ENCODE data around the gene CXXC5. TPM values are rescaled to one million over a fixed set of nuclear protein-coding genes. Genes with fewer than 3 reads are reported as not detected.

Gene CXXC5
- total RNA-seq, 4 donors from 2014 or later: 52.3 to 81.8 (median 62.6) TPM

DNA sequence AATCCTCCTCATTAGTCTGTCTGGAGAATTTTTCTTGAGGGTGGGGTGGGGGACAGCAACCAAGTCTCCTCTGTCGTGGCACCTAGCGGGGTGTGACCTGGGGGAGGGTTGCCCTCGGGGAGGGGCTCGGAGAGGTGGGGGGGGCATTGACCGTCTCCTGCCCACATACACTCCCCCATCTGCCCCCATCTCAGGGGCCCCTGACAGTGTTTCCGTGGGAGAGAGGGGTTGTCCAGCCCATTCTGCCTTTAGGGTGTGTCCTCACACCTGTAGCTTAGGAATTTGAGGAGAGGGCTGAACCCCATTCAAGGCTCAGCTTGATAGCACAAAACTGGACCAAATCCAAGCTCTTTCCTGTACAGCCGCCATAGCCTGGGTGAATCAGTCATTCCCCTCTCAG is 5.9 kb upstream of the CXXC5 start:
- H3K27ac ChIP-seq: peak overlapping the region; percentile 70 to 79 (median 78)
- no peak overlapping the region for H3K4me3 ChIP-seq (replicated peaks in 1 of 3)
- no peak for DNase-seq
- peaks cover 47 to 68% of the 10 kb centered on the region in 2 donors for H3K4me1 ChIP-seq
- 55 to 56% methylated on average over 7 of the region's 7 CpGs for WGBS, 2 donors
- TF ChIP-seq POLR2A (IDR thresholded peaks at IDR 0.05): no peak
- no peak for TF ChIP-seq CTCF (IDR thresholded peaks at IDR 0.05)
- intact Hi-C loops (cut with DNase I): no loop called here
- H3K27me3 ChIP-seq: no peaks in the 10 kb centered on the region
- H3K9me3 ChIP-seq: no peaks in the 10 kb centered on the region
- no peaks in the 10 kb centered on the region for H3K36me3 ChIP-seq

- intact Hi-C loops (cut with DNase I): no loop called here
- peak; percentile 78 to 81 for DNase-seq
- WGBS, 2 donors: 56 to 59% methylated on average over 8 to 10 of the region's 16 CpGs
- TF ChIP-seq POLR2A (IDR thresholded peaks at IDR 0.05): peak in 1 of 2 donors; percentile 25
- no peak for TF ChIP-seq CTCF (IDR thresholded peaks at IDR 0.05)
- Histone ChIP-seq H3K27ac (peak overlapping the region; percentile 70 to 79 (median 78)), H3K27me3 (no peaks in the 10 kb centered on the region), H3K4me1 (peaks cover 43 to 65% of the 10 kb centered on the region in 2 donors), H3K9me3 (no peaks in the 10 kb centered on the region), H3K36me3 (no peaks in the 10 kb centered on the region), H3K4me3 (replicated peaks in 1 of 3) (no peak overlapping the region)
Measured at GRCh38 chr5:139642891-139643871, 5.0 kb upstream of the CXXC5 start.

- H3K9me3 ChIP-seq: no peaks in the 10 kb centered on the region
- TF ChIP-seq POLR2A (IDR thresholded peaks at IDR 0.05): peak in 1 of 2 donors; percentile 17
- TF ChIP-seq CTCF (IDR thresholded peaks at IDR 0.05): no peak
- H3K4me1 ChIP-seq: peaks cover 34 to 56% of the 10 kb centered on the region in 2 donors
- H3K27ac ChIP-seq: peak overlapping the region; percentile 70 to 79 (median 78)
- no peaks in the 10 kb centered on the region for H3K36me3 ChIP-seq
- H3K27me3 ChIP-seq: no peaks in the 10 kb centered on the region
- peak; percentile 40 to 52 for DNase-seq
- intact Hi-C loops (cut with DNase I): no loop called here
- WGBS, 2 donors: 0 to 56% methylated on average over 1 to 5 of the region's 5 CpGs
- H3K4me3 ChIP-seq (replicated peaks in 1 of 3): no peak overlapping the region
Measured at GRCh38 chr5:139644001-139644456, 4.1 kb upstream of the CXXC5 start.

DNA sequence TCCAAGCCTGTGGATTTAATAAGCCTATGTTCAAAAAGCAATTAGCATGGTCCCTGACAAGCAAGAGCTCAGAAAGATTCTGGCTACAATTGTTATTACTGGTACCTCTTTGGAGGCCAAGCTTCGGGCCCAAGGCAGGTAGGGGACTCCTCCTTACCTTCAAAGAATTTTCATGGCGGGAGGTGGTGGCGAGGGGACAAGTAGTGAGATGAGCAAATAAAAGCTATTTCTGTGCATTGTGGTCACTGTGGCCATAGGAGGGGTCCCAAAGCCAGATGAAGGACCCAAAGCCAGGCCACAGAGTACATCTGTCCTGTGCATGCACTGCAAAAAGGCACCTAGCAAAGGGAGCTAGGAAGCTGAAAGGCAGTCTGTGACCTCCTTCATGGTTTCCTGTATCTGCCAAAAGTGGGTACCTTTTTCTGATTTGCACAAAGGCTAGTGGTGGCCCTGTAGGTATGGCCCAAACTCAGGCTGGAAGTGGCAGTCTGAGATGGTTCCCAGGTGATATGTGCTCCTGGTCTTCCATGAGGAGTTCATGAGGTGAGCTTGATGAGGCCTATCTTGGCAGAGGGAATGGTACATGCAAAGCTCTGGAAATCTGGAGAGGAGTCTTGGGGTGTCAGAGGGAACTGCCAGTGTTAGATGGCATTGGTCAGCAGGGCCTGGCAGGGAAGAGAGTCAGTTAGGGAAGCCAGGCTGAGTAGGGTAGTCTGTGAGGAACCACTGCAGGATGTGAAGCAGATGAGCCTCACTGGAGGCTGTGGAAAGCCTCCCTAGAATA is 3.3 kb upstream of the CXXC5 start:
- intact Hi-C loops (cut with DNase I): no loop called here
- 87 to 95% methylated on average over 3 of the region's 3 CpGs for WGBS, 2 donors
- TF ChIP-seq CTCF (IDR thresholded peaks at IDR 0.05) (no peak), POLR2A (IDR thresholded peaks at IDR 0.05) (no peak)
- H3K36me3 ChIP-seq: no peaks in the 10 kb centered on the region
- no peaks in the 10 kb centered on the region for H3K9me3 ChIP-seq
- no peak overlapping the region for H3K4me3 ChIP-seq (replicated peaks in 1 of 3)
- peak in 1 of 2 donors; percentile 2 for DNase-seq
- no peaks in the 10 kb centered on the region for H3K27me3 ChIP-seq
- H3K27ac ChIP-seq: peak overlapping the region in 1 of 3 donors; percentile 70
- H3K4me1 ChIP-seq: peaks cover 27 to 48% of the 10 kb centered on the region in 2 donors
